Activated naive CD4-positive, alpha-beta T cell treated with Interleukin-2 at 50 U/mL for 16 hours (primary cell): ENCODE results near the gene UBE3D.
"Not testable (repeated sequence)": the region's sequence is repeated elsewhere in the genome, so short reads cannot be mapped to it uniquely, and the experiment has no call there.

Source experiments
- DNase-seq: peaks from one replicate; pipeline ENCODE4 v3.0.0-alpha.2; 2020

UBE3D gene

DNA sequence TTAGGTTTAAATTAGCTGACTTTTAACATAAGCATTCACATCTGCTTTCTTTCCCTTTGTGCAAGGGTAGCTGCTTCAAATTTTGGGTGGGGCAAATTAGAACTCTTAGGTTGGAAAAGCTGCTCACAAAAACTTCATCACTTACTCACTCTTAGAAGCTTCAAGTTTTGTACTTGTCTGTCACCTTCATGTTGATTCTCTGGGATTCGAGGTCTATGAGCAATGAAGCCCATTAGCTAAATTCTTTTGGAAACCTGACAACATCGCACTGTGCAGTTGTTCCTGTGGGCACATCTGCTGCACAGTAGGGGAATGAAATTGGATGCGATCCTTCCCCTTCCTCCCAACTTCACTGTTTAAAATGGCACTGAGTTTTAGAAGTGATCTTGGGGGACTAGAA lies 156.1 kb downstream of the UBE3D start:
- no peak for DNase-seq

DNA sequence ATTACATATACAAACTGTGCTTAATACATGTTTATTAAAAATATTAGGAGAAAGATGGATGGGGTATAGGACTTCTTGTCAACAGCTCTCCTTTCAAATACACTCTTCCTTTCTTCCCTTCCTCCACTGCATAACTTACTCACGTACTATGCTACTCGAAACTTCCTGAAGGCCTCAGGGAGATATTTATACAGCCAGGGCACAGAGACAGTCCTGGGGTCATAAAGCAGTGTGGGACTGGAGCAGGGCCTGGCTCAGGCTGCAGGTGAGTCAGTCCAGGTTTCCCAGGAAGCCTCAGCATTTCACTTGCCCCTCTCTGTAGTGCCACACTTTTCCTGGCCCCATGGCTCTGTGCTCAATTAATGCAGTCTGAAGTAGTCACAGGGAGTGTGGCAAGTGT lies 157.0 kb downstream of the UBE3D start:
- DNase-seq = no peak

DNA sequence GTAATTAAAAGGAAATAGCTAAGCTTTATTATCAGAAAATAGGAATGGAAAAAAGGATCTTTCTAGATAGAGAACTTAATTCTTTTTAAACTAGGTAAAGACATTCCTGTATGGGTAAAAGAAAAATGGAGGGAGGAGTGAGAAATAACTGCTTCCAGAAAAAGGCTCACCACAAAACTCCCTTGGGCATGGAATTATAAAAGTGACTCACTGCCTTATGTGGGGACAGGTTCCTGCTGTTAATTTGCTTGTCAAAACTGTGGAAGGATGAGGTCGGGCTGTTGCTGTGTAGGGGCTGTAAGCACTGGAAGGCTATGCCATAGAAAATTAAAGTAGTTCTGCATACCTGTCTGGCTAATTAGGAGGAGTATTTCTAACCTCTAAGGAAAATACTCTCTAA lies 158.7 kb downstream of the UBE3D start:
- no peak for DNase-seq

DNA sequence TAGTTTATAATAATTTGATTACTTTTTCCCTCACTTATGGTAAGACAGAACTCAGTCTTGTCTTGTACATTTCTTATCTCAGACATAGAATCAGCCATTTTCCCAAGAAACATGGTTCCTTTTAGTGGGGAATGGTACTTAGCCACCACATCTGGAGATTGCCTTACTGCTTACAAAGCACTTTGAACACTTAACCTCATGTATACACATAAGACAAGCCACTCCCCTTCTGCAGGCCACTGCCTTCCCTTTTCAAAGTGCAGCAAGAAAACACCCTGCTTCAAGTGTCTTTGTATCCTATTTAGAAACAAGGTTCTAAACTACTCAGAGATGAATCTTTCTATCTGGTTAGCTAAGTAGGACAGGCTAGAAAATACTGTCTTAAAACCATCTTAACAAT lies 159.2 kb downstream of the UBE3D start:
- DNase-seq = no peak

DNA sequence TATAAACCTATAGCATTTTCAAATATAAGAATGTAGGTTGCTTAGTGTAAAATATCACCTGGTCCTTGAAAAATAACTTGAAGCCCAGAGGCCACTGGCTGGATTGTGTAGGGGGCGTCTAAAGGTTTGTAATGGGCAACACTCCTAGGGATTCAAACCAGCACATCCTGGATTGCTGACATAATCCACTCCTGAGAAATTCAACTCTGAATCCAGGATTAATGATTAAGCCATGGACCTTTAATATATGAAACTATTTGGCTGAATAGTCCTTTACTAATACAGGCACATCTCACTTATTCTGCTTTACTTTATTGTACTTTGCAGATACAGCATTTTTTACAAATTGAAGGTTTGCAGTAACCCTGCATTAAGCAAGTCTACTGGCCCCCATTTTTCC lies 160.8 kb downstream of the UBE3D start:
- no peak for DNase-seq

DNA sequence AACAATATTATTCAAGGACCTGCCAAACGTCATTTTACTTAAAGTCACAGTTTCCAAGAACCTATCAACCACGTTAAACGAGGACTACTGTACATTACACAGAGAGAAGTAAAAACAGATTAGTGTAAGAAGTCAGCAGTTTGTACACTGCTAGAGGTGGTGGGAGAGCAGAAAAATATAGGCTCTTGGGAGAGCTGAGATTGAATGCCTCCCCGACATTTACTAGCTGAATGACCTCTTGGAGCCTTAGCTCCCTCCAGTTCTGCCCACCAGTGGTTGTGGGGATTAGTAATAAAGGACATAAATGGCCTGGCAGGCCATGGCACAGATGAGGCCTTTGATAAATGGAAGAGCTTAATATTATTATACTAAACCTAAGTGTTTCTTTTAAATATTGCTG lies 161.4 kb downstream of the UBE3D start:
- DNase-seq = no peak

DNA sequence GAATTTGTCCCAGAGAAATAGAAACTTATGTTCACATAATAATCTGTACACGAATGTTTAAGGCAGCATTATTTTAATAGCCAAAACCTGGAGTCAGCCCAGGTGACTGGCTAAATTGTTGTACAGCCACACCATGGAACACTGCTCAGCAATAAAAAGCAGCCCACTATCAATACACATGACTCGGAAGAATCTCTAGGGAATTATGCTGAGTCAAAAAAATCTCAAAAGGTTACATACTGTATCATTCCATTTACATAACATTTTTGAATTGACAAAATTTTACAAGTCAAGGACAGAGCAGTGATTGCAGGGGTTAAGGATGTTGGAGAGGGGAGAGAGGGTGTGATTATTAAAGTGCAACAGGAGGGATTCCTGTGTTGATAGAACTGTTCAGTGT lies 163.4 kb downstream of the UBE3D start:
- DNase-seq = no peak

DNA sequence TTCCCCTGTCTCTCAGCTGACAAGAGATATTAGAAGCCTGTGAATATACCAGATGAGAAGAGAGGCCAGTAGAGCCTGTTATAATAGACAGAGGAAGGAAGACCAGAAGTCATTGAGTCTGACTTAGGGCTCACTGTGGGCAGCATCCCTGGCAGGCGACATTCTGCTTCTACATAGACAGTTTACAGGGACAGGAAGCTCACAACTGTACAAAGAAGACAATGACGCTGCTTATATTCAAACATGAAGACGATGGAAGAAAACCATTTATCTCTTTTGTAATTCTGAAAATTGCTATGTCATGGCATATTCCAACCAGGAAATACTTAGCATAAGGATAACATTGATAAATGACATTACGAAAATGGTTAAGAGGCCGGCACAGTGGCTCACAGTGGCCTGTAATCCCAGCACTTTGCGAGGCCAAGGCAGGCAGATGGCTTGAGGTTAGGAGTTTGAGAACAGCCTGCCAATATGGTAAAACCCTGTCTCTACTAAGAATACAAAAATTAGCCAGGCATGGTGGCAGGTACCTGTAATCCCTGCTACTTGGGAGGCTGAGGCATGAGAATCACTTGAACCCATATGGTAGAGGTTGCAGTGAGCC lies 170.9 kb downstream of the UBE3D start:
- no peak for DNase-seq

DNA sequence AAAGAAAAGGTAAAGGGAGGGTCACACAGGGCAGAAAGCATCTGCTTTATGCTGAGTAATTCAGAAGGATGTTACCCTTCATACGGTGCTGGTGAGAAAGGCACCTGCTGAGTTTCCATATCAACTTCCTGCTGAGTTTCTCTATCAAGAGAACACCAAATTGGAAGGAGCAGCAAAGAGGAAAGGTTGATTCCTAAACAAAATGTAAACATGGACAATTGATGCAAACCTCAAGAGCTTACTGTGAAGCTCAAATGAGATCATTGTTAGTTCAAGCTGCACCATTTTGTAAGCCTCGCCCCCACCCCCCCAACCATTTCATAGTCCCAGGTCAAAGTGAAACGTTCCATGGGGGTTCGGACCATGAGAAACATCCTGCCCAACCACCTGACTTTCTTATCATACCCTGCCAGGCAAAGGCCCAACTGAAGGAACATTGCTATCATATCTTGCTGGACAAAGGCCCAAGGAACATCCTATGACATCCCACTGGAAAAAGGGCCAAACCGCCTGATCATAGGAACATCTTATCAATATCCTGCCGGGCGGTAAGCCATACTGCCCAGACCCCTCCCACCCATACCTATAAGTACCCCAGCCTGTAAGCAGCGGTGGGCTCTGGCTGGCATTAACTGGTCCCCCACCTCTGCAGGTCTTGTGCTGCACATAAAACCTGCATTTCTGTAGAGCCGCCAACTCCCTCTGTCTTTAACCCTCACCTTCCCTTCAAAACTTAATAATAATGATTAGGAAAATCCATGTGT lies 171.6 kb downstream of the UBE3D start:
- DNase-seq = no peak

DNA sequence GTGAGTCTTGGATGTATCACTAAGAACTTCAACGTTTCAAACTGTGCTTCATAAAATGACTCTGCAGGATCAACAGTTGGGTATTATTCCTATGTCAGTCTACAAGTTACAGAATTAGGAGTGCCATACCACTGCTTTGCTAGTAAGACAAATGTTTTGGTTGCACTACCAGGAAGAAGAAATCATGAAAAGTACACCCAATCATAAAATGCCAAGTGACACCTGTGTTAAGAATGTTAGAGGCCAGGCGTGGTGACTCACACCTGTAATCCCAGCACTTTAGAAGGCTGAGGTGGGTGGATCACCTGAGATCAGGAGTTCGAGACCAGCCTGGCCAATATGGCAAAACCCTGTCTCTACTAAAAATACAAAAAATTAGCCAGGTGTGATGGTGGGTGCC lies 174.1 kb downstream of the UBE3D start:
- DNase-seq = not testable (repeated sequence)

DNA sequence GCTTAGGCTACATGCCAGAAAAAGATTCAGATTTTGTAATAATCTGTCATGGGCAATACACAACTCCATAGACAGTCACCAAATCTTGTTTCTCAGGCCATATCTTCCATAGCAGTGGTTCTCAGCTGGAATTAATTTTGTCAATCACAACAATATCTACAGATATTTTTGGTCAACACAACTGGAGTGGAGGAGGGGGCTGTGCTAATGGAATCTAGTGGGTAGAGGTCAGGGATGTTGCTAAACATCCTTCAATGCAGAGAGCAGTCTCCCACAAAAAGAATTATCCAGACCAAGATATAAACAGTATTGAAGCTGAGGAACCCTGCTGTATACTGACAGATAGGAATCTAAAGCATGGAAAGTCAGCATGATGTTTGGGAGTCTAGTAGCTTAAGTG lies 174.6 kb downstream of the UBE3D start:
- no peak for DNase-seq

DNA sequence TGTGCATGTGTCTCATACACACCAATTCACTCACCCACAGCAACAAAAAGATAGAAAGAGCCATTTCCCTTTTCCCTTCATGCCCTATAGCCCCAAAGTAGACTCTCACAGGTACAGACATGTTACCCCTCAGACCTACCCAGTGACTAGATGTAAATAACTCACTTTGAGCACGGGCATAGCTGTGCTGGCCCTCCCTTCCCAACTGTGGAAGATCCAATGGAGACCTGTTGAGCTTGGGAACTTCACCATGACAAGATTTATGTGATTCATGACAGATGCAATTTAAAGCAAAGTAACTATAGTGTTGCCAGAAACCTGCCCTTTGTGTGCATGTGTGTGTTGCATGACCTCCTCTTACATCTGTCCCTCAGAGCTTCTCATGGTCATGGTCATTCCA lies 175.4 kb downstream of the UBE3D start:
- DNase-seq = no peak

DNA sequence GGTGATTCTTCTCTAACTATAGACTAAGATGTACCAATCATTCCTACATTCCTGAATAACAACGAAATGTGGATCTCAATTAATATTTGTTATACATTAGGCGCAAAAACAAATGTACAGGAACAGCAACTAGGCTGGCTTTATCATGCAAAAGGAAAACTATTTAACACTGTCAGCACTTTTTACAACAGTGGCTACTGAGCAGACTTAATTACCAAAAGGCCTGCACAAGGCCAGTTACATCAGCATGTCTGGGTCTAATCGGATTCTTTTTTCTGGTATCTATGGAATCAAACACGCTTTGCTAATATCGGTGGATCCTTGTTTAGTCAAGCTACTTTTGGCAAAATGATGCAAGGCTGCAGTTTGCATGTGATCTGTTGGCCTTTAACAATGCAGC lies 176.5 kb downstream of the UBE3D start:
- DNase-seq = no peak

DNA sequence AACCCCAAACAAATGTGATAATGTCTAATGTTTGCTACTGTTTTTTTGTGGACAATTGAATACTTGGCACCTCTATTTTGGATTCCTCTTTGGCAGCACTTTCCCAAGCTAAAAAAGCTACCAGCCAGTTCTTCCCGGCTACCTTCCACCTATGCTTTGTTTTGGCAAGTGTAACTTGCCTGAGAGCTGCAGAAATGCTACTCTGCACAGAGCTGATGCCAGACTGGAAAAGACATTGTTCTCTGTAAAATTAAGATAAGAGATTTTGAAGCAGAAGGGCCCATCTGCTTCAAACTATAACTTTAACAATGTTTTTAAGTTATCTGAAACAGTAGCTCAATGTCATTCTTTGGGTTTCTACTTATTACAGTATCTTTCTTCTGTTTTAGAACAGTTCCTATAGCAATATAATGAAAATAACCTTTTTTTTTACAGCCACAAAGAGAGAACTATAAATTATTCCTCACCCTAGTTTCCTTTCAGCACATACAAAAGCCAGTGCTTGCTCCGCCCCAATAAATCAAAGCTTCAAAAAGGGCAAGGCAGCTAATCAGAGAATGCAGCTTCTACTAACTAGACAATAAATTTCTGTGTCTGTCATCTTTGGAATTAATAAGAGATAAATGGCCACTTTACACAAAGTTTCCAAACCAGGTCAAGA lies 183.1 kb downstream of the UBE3D start:
- no peak for DNase-seq

DNA sequence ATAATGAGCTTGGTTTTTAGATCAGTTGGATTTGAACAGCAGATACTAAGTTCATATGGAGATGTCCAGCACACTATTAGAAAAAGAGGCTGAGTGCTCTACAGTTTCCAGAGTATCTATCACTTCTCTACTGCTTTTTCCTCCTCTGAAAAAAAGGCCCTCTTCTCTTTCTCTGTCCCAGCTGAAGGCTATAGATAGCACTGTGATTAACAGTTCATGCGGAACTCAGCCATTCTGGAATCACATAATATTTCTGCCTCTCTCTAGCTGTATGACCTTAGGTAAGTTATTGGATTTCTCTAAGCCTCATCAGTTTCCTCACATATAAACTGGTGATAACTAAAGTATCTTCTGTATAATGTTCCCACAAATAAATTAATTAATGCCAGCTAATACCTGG lies 184.1 kb downstream of the UBE3D start:
- DNase-seq = no peak

DNA sequence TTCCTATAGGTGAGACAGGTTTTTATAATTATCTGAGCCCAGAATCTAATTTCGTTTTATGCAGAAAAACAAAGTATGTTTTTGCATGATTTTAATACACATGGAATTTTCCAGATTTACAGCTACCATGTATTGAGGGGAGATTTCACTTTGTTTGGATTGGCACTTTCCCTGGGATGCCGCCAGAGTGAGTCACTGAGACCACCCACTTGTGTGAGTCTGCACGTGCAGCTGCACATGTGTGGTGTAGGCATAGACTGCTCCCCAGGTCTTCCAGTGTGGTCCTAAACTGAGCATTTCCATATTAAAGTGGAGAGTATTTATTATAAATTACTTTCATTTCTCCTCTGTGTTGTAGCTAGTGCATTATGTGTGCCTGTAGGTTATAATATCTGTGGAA lies 186.8 kb downstream of the UBE3D start:
- DNase-seq = no peak

DNA sequence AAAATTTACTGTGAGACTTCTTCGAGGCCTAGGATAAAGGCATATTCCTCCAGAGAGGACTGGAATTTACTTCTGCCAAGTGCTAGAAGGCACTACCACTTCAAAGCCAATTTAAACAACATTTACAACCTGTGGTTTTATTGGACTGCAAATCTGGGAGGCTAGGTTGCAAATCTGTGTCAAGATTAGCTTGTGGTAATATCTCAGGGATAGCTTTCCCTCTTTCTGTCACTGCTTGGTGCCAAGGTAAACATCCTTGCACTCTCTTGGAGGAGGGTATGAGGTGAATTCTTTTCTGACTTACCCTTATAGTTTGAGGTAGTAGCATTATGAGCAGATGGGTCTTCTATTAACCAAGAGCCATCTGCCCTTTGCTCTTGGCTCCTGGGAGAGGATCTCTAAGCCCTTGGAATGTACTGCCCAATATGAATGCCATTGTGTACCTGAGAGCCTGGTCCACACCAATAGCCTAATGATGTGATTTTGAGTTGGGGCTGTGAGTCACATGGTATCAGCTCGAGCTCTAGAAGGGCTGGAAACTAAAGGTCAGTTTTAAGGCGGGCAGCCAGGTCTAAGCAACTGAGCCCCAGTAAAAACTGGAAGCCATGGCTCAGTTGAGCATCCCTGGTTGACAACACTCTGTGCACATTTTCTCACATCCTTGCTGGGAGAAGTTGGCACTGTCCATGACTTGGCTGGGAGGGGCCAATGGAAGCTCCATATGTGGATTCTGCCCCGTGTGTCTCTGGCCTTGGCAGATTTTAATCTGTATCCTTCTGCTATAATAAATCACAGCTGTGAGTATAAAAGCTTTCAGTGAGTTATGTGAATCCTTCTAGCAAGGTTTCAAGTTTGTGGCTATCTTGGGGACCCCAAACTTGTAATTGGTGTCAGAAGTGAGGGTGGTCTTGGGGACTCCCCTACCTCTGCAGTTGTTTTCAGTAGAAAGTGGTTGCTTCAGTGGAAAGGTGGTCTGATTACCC lies 188.1 kb downstream of the UBE3D start:
- no peak for DNase-seq

DNA sequence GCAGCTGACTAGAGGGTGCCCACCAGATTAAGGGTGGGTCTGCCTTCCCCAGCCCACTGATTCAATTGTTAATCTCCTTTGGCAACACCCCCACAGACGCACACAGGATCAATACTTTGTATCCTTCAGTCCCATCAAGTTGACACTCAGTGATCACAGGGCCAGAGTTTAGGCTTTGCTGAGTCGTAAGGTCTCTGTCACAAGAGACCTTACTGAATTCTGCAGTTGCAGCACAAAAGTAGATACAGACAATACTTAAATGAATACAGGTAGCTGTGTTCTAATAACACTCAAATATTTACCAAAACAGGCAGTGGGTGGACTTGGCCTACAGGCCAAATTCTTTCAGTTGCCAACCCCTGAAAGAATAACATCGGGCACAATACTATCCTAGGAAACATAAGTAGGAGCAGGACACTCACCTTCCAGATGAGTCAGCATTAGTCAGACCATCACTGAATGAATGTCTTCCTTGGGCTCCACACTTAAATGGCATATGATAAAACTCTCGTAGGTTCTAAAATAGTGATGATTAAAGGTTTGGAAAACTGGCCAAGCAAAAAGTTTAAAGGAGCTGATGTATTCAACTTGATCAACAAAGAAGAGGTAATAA lies 190.0 kb downstream of the UBE3D start:
- no peak for DNase-seq

DNA sequence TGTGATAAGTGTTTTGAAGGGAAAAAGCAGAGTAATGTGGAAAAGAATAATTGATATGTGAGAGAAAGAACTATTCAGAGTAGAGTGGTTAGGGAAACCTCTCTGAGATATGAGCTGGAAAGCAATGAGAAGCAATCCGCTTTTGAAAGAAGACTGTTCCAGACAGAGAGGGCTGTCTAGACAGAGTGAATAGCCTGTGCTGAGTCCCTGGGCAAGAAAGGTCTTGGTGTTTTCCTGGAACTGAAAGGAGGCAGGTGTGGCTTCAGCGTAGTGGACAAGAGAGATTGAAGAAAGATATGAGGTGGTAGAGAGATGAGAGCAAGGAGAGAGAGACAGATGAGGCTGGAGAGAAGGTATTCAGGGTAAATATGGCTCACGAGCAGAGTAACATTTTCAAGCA lies 190.8 kb downstream of the UBE3D start:
- DNase-seq = no peak

DNA sequence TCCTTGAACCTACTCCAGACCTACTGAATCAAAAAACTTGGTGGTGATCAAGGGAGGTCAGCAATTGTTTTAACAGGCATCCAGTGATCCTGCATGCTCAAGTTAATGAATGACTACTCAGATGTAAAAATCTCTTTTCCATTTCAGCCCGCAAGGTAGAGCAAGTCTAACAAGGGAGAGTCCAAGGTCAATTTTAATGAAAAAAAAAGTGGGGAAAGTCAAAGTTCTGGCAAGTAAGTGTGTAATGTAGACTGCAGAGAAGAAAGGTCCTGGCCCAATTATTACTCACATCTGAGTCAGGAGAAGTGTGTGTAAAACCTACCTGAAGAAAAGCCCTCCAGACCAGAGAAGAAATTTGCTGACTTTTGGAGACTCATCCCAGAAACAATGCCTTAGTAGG lies 193.5 kb downstream of the UBE3D start:
- no peak for DNase-seq

DNA sequence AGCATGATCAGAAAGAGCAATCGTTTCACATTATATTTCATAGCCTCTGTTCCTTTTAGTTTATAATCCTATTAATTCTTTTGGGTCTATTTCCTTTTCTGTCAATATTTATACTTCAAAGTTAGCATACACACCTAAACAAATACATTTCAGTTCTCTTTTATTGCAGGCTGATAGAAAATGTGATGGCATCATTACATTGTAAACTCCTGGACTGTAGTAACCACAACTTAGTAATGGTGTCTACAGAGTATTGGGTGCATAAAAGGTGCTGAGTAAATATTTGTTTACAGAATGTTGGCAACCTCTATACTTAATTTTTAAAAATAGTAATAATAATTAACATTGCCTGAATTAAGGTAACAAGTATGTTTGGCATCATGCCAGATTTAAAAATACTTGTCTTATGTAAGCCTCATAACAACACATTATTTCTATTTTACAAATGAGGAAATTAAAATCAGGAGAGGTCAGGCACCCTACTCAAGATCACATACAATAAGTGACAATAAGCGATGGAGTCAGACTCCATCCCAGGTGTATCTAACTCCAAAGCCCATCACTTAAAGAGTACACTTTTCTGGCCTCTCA lies 195.0 kb downstream of the UBE3D start:
- no peak for DNase-seq

DNA sequence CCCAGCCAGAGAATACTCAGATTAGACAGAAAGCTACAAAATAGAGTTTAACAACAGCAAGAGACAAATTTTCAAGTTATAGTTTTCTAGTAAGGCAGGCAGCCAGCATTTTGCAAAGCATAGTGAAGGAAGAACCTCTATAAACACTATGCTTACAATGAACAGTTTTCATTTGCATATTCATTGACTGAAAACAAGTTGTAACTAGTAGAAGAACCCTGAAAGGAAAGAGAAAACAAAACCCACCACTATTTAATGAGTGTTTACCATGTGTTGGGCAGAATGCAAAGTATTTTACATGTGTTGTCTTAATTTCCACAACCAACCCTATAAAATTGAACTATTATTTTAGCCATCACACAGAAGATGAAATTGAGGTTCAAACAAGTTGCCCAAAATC lies 196.1 kb downstream of the UBE3D start:
- no peak for DNase-seq
